NOMO-1 (cell line): ENCODE data around the gene AP2M1.

Source experiments
- DNase-seq, 2 experiments: peaks; one replicate each; lab custom pipeline; 2025; ENCODE audit not compliant: unreplicated experiment in 2 of 2; lab: John Stamatoyannopoulos, UW

AP2M1 gene

GRCh38 chr3:184218814-184219213 lies 44.2 kb downstream of the AP2M1 start:
- DNase-seq = no peak

DNA sequence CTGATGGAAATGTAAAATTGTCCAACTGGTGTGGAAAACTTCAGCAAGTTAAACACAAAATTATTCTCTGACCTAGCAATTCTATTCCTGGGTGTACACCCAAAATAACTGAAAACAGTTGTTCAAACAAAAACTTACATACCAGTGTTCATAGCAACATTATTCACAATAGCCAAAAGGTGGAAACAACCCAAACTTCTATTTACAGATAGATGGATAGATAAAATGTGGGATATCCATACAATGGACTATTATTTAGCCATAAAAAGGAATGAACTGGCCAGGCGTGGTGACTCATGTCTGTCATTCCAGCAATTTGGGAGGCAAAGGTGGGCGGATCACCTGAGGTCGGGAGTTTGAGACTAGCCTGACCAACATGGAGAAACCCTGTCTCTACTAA lies 47.9 kb downstream of the AP2M1 start:
- DNase-seq = no peak

DNA sequence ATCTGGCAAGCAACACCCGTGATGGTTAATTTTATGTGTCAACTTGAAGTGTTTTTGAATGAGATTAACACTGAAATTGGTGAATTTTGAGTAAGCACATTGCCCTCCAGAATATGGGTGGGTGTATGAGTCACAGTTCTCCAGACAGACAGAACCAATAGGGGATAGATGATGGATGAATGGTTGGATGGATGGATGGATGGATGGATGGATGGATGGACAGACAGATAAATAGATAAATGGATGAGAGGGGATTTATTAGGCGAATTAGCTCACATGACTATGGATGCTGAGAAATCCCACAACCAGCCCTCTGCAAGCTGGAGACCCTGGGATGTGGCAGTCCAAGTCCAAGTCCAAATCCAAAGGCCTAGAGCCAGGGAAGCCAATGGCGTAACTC lies 49.3 kb downstream of the AP2M1 start:
- no peak for DNase-seq

- DNase-seq = peak; percentile 23 to 24
These were observed 52.9 kb downstream of the AP2M1 start for GRCh38 chr3:184227481-184227935.

- no peak for DNase-seq
These were observed 53.9 kb downstream of the AP2M1 start for GRCh38 chr3:184228376-184229137.

- peak; percentile 61 to 62 for DNase-seq
These were observed 54.9 kb downstream of the AP2M1 start, which contains the start of gene VWA5B2 for GRCh38 chr3:184229394-184230080. TSS of gene VWA5B2 (plus strand) at chr3:184229585. CDS start at chr3:184230529, 944 bp downstream.

DNA sequence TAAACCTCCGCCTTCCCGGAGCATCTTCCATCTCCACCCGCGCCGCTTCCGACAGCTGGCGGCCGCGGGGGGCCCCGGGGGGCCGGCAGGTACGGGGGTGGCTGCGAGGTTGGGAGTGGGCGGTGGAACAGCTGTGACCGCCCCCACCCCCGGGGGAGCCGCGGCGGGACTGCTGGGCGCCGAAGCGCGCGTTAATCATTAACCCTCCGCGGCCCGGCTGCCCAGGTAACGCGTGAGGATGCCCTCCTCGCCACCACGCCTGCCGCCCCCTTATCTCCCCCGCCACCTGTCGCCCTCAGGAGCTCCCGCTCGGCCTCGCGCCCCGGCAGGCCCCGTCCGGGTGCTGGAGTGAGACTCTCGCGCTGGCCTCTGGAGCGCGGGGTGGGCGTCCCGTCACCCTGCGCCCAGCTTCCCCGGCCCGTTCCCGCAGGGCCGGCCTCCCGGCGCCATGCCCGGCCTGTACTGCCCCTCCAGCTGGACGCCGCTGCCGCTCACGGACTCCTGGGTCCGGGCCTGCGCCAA lies 55.5 kb downstream of the AP2M1 start:
- no peak for DNase-seq

- no peak for DNase-seq
These were observed 56.2 kb downstream of the AP2M1 start for GRCh38 chr3:184230603-184231528.

- DNase-seq = no peak
These were observed 57.0 kb downstream of the AP2M1 start for GRCh38 chr3:184231671-184232070.

DNA sequence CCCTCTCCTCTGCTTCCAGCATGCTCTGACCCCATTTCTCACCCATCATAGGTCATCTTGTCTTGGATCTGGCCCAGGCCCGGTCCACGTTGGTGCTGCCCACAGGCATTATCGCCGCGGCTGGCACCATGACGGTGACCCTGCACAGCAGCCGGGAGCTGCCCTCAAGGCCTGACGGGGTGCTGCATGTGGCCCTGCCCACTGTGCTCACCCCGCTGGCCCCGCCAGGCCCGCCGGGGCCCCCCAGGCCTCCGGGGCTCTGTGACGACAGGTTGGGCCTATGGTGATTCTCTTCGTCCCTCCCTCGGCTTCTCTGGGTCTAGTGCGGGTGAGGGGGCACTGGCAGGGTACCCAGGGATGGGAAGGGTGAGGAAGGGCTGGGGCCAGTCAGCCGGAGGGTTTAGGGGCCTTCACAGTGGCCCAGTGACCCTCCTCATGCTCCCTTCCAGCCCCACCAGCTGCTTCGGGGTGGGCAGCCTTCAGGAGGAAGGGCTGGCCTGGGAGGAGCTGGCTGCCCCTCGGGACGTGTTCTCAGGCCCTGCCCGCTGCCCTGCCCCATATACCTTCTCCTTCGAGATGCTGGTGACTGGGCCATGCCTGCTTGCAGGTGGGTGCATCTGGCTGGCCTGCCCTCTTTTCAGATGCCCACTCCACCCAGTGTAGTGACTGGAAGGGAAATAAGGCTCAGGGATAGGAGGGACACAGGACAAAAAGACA lies 58.6 kb downstream of the AP2M1 start:
- no peak for DNase-seq
